MCF 10A (cell line): Measurements from ENCODE around the gene BHLHE41. TPM values are rescaled to one million over a fixed set of nuclear protein-coding genes. Genes with fewer than 3 reads are reported as not detected.

Experiments used
- BruUV-seq: library from RNA; stranded (reverse); fragments of 400-500 nt; replicated peaks from 2 replicates; lab custom pipeline; 2021; lab: Mats Ljungman, UMichigan
- CTCF ChIA-PET: fragments of 300-600 bp; sonication (Branson Sonifier 250); formaldehyde crosslinking; extraction: SDS; loops from one replicate; lab custom pipeline; 2021; ENCODE audit warnings: antibody characterized with exemption, inconsistent platforms; lab: Yijun Ruan, JAX
- POLR2A ChIA-PET: fragments of 300-600, 350-650 bp; sonication (Branson Sonifier 250); formaldehyde crosslinking; extraction: SDS; loops from one replicate; lab custom pipeline; 2020; ENCODE audit warnings: antibody characterized with exemption, inconsistent platforms; lab: Yijun Ruan, JAX
- DNase-seq: peaks from one replicate; pipeline ENCODE4 v3.0.0-alpha.2; 2018; ENCODE audit not compliant: unreplicated experiment
- H3K27ac Mint-ChIP-seq: one replicate; pipeline ENCODE4 v1.8.0; 2022; ENCODE audit warnings: mild to moderate bottlenecking, low read depth, mixed read lengths; ENCODE audit not compliant: unreplicated experiment
- H3K27me3 Mint-ChIP-seq: one replicate; pipeline ENCODE4 v1.8.0; 2022; ENCODE audit warnings: mixed read lengths; ENCODE audit not compliant: insufficient read depth, unreplicated experiment
- H3K36me3 Mint-ChIP-seq: one replicate; pipeline ENCODE4 v1.8.0; 2022; ENCODE audit warnings: mild to moderate bottlenecking, moderate library complexity, mixed read lengths; ENCODE audit not compliant: insufficient read depth, unreplicated experiment
- H3K4me1 Mint-ChIP-seq: one replicate; pipeline ENCODE4 v1.8.0; 2022; ENCODE audit warnings: mixed read lengths; ENCODE audit not compliant: insufficient read depth, unreplicated experiment
- H3K4me3 Mint-ChIP-seq: one replicate; pipeline ENCODE4 v1.8.0; 2022; ENCODE audit warnings: mild to moderate bottlenecking, moderate library complexity, mixed read lengths; ENCODE audit not compliant: unreplicated experiment
- H3K9me3 Mint-ChIP-seq: one replicate; pipeline ENCODE4 v1.8.0; 2022; ENCODE audit warnings: mixed read lengths; ENCODE audit not compliant: unreplicated experiment
- intact Hi-C: fragments of 100-400 bp; cut with micrococcal nuclease; formaldehyde crosslinking; loops from 2 replicates; pipeline ENCODE4 v1.14.1; 2022
- total RNA-seq: library from RNA; stranded (reverse); gene quantifications from 2 replicates; pipeline ENCODE4 v1.2.3, GENCODE V29; 2022
- TF ChIP-seq, protein P1 (sequence below): fragments of 200-600 bp; IDR thresholded peaks from one replicate; pipeline ENCODE4 v1.8.0; 2022; ENCODE audit warnings: antibody characterized with exemption, mild to moderate bottlenecking; ENCODE audit not compliant: unreplicated experiment

Gene BHLHE41
- total RNA-seq, 1 experiment from 2014 or later = 1.1 TPM

GRCh38 chr12:26108915-26109314 is 15.9 kb downstream of the BHLHE41 start:
- DNase-seq = no peak
- H3K4me1 Mint-ChIP-seq = peaks cover 13% of the 10 kb centered on the region
- ChIA-PET CTCF (interaction anchor here (1.0 to 1.1 kb wide), 3 partner anchors 12 to 294 kb away, joined by 3 to 4 read pairs (median 3); no protein-coding TSS in a partner anchor), POLR2A (interaction anchor here (0.6 to 0.7 kb wide), 2 partner anchors 210 to 599 kb away, joined by 3 read pairs; no protein-coding TSS in a partner anchor)
- no TSS peak for BruUV-seq
- no peaks in the 10 kb centered on the region for H3K9me3 Mint-ChIP-seq
- TF ChIP-seq, protein P1, sequence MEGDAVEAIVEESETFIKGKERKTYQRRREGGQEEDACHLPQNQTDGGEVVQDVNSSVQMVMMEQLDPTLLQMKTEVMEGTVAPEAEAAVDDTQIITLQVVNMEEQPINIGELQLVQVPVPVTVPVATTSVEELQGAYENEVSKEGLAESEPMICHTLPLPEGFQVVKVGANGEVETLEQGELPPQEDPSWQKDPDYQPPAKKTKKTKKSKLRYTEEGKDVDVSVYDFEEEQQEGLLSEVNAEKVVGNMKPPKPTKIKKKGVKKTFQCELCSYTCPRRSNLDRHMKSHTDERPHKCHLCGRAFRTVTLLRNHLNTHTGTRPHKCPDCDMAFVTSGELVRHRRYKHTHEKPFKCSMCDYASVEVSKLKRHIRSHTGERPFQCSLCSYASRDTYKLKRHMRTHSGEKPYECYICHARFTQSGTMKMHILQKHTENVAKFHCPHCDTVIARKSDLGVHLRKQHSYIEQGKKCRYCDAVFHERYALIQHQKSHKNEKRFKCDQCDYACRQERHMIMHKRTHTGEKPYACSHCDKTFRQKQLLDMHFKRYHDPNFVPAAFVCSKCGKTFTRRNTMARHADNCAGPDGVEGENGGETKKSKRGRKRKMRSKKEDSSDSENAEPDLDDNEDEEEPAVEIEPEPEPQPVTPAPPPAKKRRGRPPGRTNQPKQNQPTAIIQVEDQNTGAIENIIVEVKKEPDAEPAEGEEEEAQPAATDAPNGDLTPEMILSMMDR = no peak
- H3K27me3 Mint-ChIP-seq = no peaks in the 10 kb centered on the region
- H3K27ac Mint-ChIP-seq = no peak overlapping the region
- H3K36me3 Mint-ChIP-seq = peaks cover 5% of the 10 kb centered on the region
- H3K4me3 Mint-ChIP-seq = no peak overlapping the region
- intact Hi-C loops = no loop called here

- DNase-seq = no peak
- TF ChIP-seq, protein P1 = no peak
- Mint-ChIP-seq H3K27ac (no peak overlapping the region), H3K9me3 (no peaks in the 10 kb centered on the region), H3K36me3 (peaks cover 5% of the 10 kb centered on the region), H3K4me3 (no peak overlapping the region), H3K4me1 (no peaks in the 10 kb centered on the region), H3K27me3 (no peaks in the 10 kb centered on the region)
- no TSS peak for BruUV-seq
- POLR2A ChIA-PET = no interaction called here
- CTCF ChIA-PET = no interaction called here
- intact Hi-C loops = no loop called here
Measured at GRCh38 chr12:26106347-26106746, 18.5 kb downstream of the BHLHE41 start.

GRCh38 chr12:26102953-26103352 is 21.9 kb downstream of the BHLHE41 start:
- H3K9me3 Mint-ChIP-seq = no peaks in the 10 kb centered on the region
- no peak for DNase-seq
- CTCF ChIA-PET = interaction anchor here (0.6 to 1.5 kb wide), 3 partner anchors 16 to 599 kb away, joined by 3 to 4 read pairs (median 3); no protein-coding TSS in a partner anchor

DNA sequence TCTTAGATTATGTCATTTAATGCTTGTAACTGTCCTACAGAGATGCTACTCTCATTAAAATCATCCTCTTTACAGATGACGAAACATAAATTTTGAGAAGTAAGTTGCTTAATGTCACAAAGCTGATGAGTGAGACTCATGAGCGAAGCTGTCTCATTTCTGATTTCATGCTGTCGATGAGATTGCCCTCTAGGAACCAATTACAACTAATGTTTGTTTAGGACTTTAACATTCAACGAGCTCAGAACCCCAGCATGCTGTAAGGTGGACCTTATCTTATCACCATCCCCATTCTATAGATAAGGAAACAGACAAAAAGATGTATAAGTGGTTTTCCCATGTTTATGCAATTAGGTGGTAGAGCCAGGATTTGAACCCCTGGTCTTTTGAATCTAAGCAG is 23.1 kb downstream of the BHLHE41 start:
- DNase-seq = no peak
- no peaks in the 10 kb centered on the region for H3K27me3 Mint-ChIP-seq
- H3K9me3 Mint-ChIP-seq = no peaks in the 10 kb centered on the region
- intact Hi-C loops = no loop called here
- H3K4me3 Mint-ChIP-seq = no peak overlapping the region
- peaks cover 7% of the 10 kb centered on the region for H3K4me1 Mint-ChIP-seq
- BruUV-seq = no TSS peak
- POLR2A ChIA-PET = interaction anchor here (0.5 to 1.2 kb wide), 2 partner anchors 10 to 119 kb away, joined by 3 read pairs; no protein-coding TSS in a partner anchor
- H3K27ac Mint-ChIP-seq = no peak overlapping the region
- peaks cover 5% of the 10 kb centered on the region for H3K36me3 Mint-ChIP-seq
- CTCF ChIA-PET = interaction anchor here (0.5 to 1.5 kb wide), 7 partner anchors 14 to 753 kb away, joined by 3 to 5 read pairs (median 3); no protein-coding TSS in a partner anchor
- TF ChIP-seq, protein P1 = no peak

More at GRCh38 chr12:26102953-26103352, 21.9 kb downstream of the BHLHE41 start:
- POLR2A ChIA-PET = no interaction called here
- H3K36me3 Mint-ChIP-seq = peaks cover 5% of the 10 kb centered on the region
- intact Hi-C loops = no loop called here
- H3K4me3 Mint-ChIP-seq = no peak overlapping the region
- TF ChIP-seq, protein P1 = no peak
- BruUV-seq = no TSS peak
- H3K27me3 Mint-ChIP-seq = no peaks in the 10 kb centered on the region
- no peaks in the 10 kb centered on the region for H3K4me1 Mint-ChIP-seq
- no peak overlapping the region for H3K27ac Mint-ChIP-seq
